Rectal smooth muscle tissue (tissue), 1 donor: ENCODE measurements around the gene PLEKHA4.
"Not testable (repeated sequence)": the region's sequence is repeated elsewhere in the genome, so short reads cannot be mapped to it uniquely, and the experiment has no call there.

Experiments
- H3K27ac ChIP-seq: one replicate; pipeline ENCODE4 v1.7.0; 2013; ENCODE audit warnings: low read depth, low read length, inconsistent platforms
- H3K27me3 ChIP-seq: one replicate; pipeline ENCODE4 v1.7.0; 2013; ENCODE audit warnings: low read length; ENCODE audit not compliant: control insufficient read depth, insufficient read depth
- H3K36me3 ChIP-seq: one replicate; pipeline ENCODE4 v1.7.0; 2013; ENCODE audit warnings: low read length; ENCODE audit not compliant: control insufficient read depth, insufficient read depth
- H3K4me1 ChIP-seq: one replicate; pipeline ENCODE4 v1.7.0; 2013; ENCODE audit warnings: low read length; ENCODE audit not compliant: control insufficient read depth, insufficient read depth
- H3K4me3 ChIP-seq: one replicate; pipeline ENCODE4 v1.7.0; 2013; ENCODE audit warnings: low read length
- H3K9ac ChIP-seq: one replicate; pipeline ENCODE4 v1.7.0; 2013; ENCODE audit warnings: low read length

PLEKHA4 gene

DNA sequence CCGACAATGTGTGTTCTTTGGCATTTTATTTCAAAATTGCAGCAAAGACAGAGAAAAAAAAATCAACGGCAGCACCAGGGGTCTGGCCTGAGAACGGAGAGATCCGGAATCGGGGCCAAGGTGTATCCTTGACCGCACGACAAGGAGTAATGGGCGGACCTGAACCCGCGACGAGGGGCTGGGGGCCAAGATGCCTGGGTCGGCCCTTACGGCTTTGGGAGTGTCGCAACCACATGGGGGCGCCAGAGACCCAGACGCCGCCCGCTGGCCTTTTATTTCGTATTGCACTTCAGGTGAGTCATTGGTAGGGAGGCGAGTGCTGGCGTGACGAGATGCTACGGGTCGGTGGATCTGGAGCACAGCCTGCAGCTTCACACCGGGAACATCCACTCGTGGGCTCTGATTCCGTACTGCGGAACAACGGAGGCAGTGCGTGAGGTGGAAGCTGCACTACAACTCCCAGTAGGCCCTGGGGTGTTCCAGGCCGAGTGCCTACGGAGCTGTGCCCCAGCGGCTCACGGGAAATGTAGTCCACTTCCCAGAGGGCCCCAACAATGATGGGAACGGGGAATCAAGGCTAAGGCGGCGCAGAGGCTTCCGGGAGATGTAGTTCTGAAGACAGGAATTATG, 73.2 kb downstream of the PLEKHA4 start:
- H3K4me1 ChIP-seq, result no peaks in the 10 kb centered on the region
- no peaks in the 10 kb centered on the region for H3K27me3 ChIP-seq
- peak overlapping the region; percentile 84 for H3K27ac ChIP-seq
- H3K9ac ChIP-seq, result peak overlapping the region; percentile 25
- peak overlapping the region; percentile 90 for H3K4me3 ChIP-seq
- H3K36me3 ChIP-seq, result no peaks in the 10 kb centered on the region

DNA sequence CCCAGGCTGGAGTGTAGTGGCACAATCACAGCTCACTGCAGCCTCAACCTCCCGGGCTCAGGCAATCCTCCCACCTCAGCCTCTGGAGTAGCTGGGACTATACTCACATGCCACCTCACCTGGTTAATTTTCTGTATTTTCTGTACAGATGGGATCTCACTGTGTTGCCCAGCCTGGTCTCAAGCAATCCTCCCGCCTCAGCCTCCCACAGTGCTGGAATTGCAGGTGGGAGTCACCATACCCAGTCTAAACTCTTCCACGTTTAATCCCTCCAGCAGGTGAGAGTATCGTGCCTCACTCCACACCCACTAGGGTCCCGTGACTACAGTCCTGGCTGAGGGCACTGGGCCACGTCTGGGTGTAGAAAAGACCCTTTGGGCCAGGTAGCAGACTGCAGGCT, 74.1 kb downstream of the PLEKHA4 start:
- Histone ChIP-seq H3K36me3 (no peaks in the 10 kb centered on the region), H3K4me1 (no peaks in the 10 kb centered on the region), H3K9ac (no peak overlapping the region), H3K27me3 (no peaks in the 10 kb centered on the region), H3K27ac (peak overlapping the region; percentile 84), H3K4me3 (no peak overlapping the region)

DNA sequence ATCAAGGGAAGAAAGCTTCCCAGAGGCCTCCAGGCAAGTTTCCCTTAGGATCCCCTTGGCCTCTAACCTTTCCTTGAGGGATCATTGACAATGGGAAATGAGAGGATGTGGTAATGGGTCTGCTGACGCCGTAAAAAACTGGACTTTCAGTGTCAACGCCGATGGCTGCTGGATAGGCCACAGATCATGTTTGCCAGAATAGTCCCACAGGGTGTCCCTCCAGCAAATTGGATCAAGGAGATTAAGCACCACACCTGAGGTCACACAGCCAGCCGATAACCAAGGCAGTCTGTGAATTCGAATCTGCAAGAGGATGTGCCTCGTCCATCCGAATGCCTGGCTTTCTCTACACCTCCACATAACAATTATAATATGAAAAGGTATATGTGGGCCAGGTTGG, 75.1 kb downstream of the PLEKHA4 start:
- Histone ChIP-seq H3K27ac (no peak overlapping the region), H3K4me1 (no peaks in the 10 kb centered on the region), H3K27me3 (no peaks in the 10 kb centered on the region), H3K4me3 (no peak overlapping the region), H3K36me3 (no peaks in the 10 kb centered on the region), H3K9ac (no peak overlapping the region)

DNA sequence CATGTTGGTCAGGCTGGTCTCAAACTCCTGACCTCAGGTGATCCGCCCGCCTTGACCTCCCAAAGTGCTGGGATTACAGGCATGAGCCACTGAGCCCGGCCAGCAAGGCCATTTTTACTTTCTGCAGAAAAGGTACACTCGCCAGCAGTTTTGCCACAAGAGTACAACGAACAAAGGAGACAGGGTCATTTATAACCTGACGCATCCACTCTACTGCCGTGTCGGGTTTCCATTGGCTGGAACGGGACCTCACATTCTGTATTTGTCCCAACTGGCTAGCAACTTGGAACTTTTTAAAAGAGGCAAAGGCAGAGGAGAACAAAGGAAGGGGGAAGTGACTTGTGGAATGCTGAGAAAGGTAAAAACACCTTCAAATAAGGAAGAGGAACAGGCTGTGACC, 81.1 kb downstream of the PLEKHA4 start:
- not testable (repeated sequence) for H3K27ac ChIP-seq, H3K36me3 ChIP-seq, H3K9ac ChIP-seq, H3K4me3 ChIP-seq, H3K27me3 ChIP-seq, H3K4me1 ChIP-seq
